Measurements from ENCODE around the gene KCNA2. TPM values are rescaled to one million over a fixed set of nuclear protein-coding genes. Genes with fewer than 3 reads are reported as not detected.

The KCNA2 gene
- total and polyA plus RNA-seq, 2 of the 13 experiments (the other 11 are each of a cell fraction or from before 2014, with no cell fraction given): not detected

DNA sequence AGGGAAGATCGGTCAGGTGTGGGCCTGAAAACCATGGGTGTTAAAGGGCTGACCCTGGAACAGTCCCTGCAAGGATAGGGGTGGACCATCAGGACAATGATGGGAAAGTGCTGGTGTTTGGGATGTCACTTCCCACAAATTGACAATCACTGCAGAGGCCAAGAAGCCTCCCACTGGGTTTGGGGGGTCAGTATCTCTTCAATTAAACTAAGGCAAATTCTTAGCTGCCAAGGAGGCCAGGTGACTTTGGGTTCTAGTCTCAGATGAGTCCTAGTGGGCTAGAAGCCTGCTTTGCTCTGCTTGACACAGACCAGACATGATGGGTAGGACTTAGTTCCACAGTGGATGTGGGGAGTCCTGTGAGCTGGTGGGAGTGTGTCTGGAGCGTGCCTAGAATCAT lies 29.3 kb upstream of the KCNA2 start:
- Histone ChIP-seq H3K79me2 (ENCODE audit: insufficient read depth, low read length) (no peaks in the 10 kb centered on the region), H3K4me3 (replicated peaks in 1 of 3; ENCODE audit: insufficient read depth in 1 of 3, low read depth in 2 of 3, low read length in 3 of 3) (no peak overlapping the region), H3K36me3 (replicated peaks in 1 of 2; ENCODE audit: control insufficient read depth in 1 of 2, insufficient read depth in 2 of 2, low read length in 2 of 2) (no peaks in the 10 kb centered on the region), H2AFZ (ENCODE audit: low read length) (no peak overlapping the region), H3K4me1 (ENCODE audit: insufficient read depth, low read length) (no peaks in the 10 kb centered on the region), H3K4me2 (ENCODE audit: low read depth, low read length) (no peak overlapping the region), H4K20me1 (ENCODE audit: insufficient read depth, low read length) (no peaks in the 10 kb centered on the region), H3K9me3 (ENCODE audit: low read length) (no peaks in the 10 kb centered on the region), H3K27ac (ENCODE audit: extremely low read length, insufficient read depth, low read length) (no peak overlapping the region), H3K27me3 (ENCODE audit: control insufficient read depth in 1 of 2, insufficient read depth in 2 of 2, low read length in 2 of 2) (peaks cover 0 to 3% of the 10 kb centered on the region in 2 experiments; a peak in 1 of 5 replicates), H3K9ac (ENCODE audit: insufficient read depth, low read depth, low read length) (no peak overlapping the region)
- intact Hi-C loops (cut with micrococcal nuclease; ENCODE audit: unreplicated experiment) (no loop called here), in situ Hi-C loops (cut with HindIII; ENCODE audit: extremely low pct_ligation_motif_present, low pct_unique_long_range_greater_than_20kb) (no loop called here)
- no peak for TF ChIP-seq ZNF782 (CRISPR knock-in tag; IDR thresholded peaks at IDR 0.05; ENCODE audit: borderline replicate concordance)
- TF ChIP-seq HIVEP1 (CRISPR knock-in tag; IDR thresholded peaks at IDR 0.05): no peak
- TF ChIP-seq POLR2A (IDR thresholded peaks at IDR 0.05; ENCODE audit: insufficient read depth in 1 of 2, low read depth in 2 of 2, low read length in 2 of 2): no peak
- TF ChIP-seq ZNF737 (CRISPR knock-in tag; IDR thresholded peaks at IDR 0.05; ENCODE audit: borderline replicate concordance): no peak
- no peak for TF ChIP-seq ZFY (CRISPR knock-in tag; IDR thresholded peaks at IDR 0.05)
- no peak for TF ChIP-seq TBX2 (CRISPR knock-in tag; IDR thresholded peaks at IDR 0.05; ENCODE audit: borderline replicate concordance)
- TF ChIP-seq SRF (IDR thresholded peaks at IDR 0.05; ENCODE audit: low read depth, low read length): no peak
- no peak for TF ChIP-seq ZNF570 (CRISPR knock-in tag; IDR thresholded peaks at IDR 0.05; ENCODE audit: borderline replicate concordance)
- TF ChIP-seq TEF (CRISPR knock-in tag; IDR thresholded peaks at IDR 0.05): no peak
- TF ChIP-seq GABPA (IDR thresholded peaks at IDR 0.05; ENCODE audit: low read depth, low read length): no peak
- no peak for TF ChIP-seq GABPA (CRISPR knock-in tag; IDR thresholded peaks at IDR 0.05; ENCODE audit: low read depth)
- TF ChIP-seq ZFAT (CRISPR knock-in tag; conservative IDR thresholded peaks at IDR 0.05): no peak
- TF ChIP-seq, protein P1, sequence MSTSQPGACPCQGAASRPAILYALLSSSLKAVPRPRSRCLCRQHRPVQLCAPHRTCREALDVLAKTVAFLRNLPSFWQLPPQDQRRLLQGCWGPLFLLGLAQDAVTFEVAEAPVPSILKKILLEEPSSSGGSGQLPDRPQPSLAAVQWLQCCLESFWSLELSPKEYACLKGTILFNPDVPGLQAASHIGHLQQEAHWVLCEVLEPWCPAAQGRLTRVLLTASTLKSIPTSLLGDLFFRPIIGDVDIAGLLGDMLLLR (CRISPR knock-in tag; IDR thresholded peaks at IDR 0.05): no peak
- TF ChIP-seq ZFP62 (CRISPR knock-in tag; IDR thresholded peaks at IDR 0.05): no peak
- TF ChIP-seq ZNF292 (CRISPR knock-in tag; IDR thresholded peaks at IDR 0.05; ENCODE audit: borderline replicate concordance, low read depth): no peak
- TF ChIP-seq, protein P2, sequence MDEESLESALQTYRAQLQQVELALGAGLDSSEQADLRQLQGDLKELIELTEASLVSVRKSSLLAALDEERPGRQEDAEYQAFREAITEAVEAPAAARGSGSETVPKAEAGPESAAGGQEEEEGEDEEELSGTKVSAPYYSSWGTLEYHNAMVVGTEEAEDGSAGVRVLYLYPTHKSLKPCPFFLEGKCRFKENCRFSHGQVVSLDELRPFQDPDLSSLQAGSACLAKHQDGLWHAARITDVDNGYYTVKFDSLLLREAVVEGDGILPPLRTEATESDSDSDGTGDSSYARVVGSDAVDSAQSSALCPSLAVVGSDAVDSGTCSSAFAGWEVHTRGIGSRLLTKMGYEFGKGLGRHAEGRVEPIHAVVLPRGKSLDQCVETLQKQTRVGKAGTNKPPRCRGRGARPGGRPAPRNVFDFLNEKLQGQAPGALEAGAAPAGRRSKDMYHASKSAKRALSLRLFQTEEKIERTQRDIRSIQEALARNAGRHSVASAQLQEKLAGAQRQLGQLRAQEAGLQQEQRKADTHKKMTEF (CRISPR knock-in tag; IDR thresholded peaks at IDR 0.05): no peak
- no peak for TF ChIP-seq MIXL1 (CRISPR knock-in tag; IDR thresholded peaks at IDR 0.05)
- no TSS peak for BruUV-seq (replicated peaks)
- ChIA-PET CTCF (ENCODE audit: low intra/inter-chr PET ratio, low total read pairs) (no interaction called here), POLR2A (no interaction called here)
- no peak for DNase-seq (ENCODE audit: low spot score)
- ATAC-seq: no peak
- WGBS (ENCODE audit: low lambda C conversion rate): 18% methylated on average over 2 of the region's 2 CpGs
- no peak for FAIRE-seq
